ENCODE results near the gene CLEC12A.

DNA sequence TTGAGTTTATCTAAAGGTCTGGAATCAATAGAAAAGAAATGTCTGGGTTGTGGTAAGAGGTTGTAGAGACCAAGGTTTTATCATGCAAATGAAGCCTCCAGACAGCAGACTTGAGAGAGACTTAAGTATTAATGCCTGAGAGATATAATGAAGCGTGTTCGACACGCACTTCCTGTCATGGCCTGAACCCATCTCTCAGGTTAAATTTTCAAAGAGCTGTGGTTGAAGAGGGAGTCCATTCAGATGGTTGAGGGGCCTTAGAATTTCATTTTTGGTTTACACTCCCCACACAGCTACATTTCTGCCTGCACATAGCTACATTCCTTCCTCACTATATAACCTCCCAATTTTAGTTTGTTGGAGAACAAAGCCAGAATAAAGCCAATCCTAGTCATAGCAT lies 10.1 kb upstream of the CLEC12A start:
- TF ChIP-seq, protein P1, sequence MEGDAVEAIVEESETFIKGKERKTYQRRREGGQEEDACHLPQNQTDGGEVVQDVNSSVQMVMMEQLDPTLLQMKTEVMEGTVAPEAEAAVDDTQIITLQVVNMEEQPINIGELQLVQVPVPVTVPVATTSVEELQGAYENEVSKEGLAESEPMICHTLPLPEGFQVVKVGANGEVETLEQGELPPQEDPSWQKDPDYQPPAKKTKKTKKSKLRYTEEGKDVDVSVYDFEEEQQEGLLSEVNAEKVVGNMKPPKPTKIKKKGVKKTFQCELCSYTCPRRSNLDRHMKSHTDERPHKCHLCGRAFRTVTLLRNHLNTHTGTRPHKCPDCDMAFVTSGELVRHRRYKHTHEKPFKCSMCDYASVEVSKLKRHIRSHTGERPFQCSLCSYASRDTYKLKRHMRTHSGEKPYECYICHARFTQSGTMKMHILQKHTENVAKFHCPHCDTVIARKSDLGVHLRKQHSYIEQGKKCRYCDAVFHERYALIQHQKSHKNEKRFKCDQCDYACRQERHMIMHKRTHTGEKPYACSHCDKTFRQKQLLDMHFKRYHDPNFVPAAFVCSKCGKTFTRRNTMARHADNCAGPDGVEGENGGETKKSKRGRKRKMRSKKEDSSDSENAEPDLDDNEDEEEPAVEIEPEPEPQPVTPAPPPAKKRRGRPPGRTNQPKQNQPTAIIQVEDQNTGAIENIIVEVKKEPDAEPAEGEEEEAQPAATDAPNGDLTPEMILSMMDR (IDR thresholded peaks at IDR 0.05; ENCODE audit: low read depth, low read length) = no peak
- TF ChIP-seq EZH2phosphoT487 (IDR thresholded peaks at IDR 0.05; ENCODE audit: low read depth) = no peak
